ENCODE data around the gene BRIX1. TPM values are rescaled to one million over a fixed set of nuclear protein-coding genes. Genes with fewer than 3 reads are reported as not detected.

Gene BRIX1
- total RNA-seq, 1 experiment from 2014 or later: 56.5 TPM

- Histone ChIP-seq H3K4me1 (peaks cover 15% of the 10 kb centered on the region; the same call in 1 of the 2 replicates), H3K27me3 (replicated peaks; ENCODE audit: control insufficient read depth, insufficient read depth, low read length) (no peaks in the 10 kb centered on the region), H3K36me3 (ENCODE audit: control insufficient read depth, insufficient read depth, low read length) (no peaks in the 10 kb centered on the region), H3K4me3 (ENCODE audit: low read depth, low read length) (no peak overlapping the region), H3K9me3 (no peaks in the 10 kb centered on the region)
- no peak overlapping the region for H3K4me3 Mint-ChIP-seq (ENCODE audit: unreplicated experiment)
- H3K36me3 Mint-ChIP-seq (ENCODE audit: insufficient read depth, unreplicated experiment): peaks cover 4% of the 10 kb centered on the region
- CTCF ChIA-PET: interaction anchor here (0.6 to 2.1 kb wide), 8 partner anchors 16 to 427 kb away, joined by 3 to 10 read pairs (median 4); partner anchors contain the start of gene RAI14
- TF ChIP-seq, protein P1, sequence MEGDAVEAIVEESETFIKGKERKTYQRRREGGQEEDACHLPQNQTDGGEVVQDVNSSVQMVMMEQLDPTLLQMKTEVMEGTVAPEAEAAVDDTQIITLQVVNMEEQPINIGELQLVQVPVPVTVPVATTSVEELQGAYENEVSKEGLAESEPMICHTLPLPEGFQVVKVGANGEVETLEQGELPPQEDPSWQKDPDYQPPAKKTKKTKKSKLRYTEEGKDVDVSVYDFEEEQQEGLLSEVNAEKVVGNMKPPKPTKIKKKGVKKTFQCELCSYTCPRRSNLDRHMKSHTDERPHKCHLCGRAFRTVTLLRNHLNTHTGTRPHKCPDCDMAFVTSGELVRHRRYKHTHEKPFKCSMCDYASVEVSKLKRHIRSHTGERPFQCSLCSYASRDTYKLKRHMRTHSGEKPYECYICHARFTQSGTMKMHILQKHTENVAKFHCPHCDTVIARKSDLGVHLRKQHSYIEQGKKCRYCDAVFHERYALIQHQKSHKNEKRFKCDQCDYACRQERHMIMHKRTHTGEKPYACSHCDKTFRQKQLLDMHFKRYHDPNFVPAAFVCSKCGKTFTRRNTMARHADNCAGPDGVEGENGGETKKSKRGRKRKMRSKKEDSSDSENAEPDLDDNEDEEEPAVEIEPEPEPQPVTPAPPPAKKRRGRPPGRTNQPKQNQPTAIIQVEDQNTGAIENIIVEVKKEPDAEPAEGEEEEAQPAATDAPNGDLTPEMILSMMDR (IDR thresholded peaks at IDR 0.05; ENCODE audit: insufficient read depth in 1 of 2, low read depth in 1 of 2, low read length in 1 of 2, severe bottlenecking in 1 of 2, unreplicated experiment in 1 of 2): peak; percentile 85 to 93
- H3K27me3 Mint-ChIP-seq (ENCODE audit: insufficient read depth, unreplicated experiment): no peaks in the 10 kb centered on the region
- POLR2A ChIA-PET: interaction anchor here (1.1 kb wide), 1 partner anchor 414 kb away, joined by 3 read pairs; no protein-coding TSS in a partner anchor
- intact Hi-C loops (cut with micrococcal nuclease; ENCODE audit: unreplicated experiment): loop anchor here (1.0 to 5.0 kb wide), 7 partner anchors 59 to 424 kb away; partner anchors contain the start of genes RAI14 and TTC23L
- no peaks in the 10 kb centered on the region for H3K4me1 Mint-ChIP-seq (ENCODE audit: low read depth, unreplicated experiment)
- peak overlapping the region; percentile 45 for H3K27ac Mint-ChIP-seq (ENCODE audit: unreplicated experiment)
- no TSS peak for BruUV-seq (replicated peaks)
- DNase-seq: peak; percentile 68 to 75
- H3K9me3 Mint-ChIP-seq (ENCODE audit: unreplicated experiment): no peaks in the 10 kb centered on the region
Observed at GRCh38 chr5:34898258-34898895, 17.1 kb upstream of the BRIX1 start.

DNA sequence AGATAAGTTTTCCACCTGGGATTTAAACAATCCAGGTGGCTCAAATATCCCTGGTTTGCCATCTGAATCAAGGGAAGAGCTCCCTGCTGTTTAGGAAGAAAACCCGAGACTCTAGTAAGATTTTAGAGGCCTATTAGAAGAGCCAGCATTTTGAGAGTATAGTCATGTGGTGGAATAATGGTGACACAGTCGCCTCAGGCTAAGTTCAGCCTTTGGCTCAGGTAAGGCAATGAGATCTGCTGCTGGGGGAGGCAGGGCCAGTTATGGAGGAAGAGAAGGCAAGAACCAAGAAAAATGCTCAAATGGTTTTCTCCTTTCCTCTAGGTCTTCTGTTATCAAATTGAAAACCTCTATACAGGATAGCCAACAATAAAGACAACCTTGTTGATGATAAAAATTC lies 16.4 kb upstream of the BRIX1 start:
- Histone ChIP-seq H3K36me3 (ENCODE audit: control insufficient read depth, insufficient read depth, low read length) (no peaks in the 10 kb centered on the region), H3K4me3 (ENCODE audit: low read depth, low read length) (no peak overlapping the region), H3K4me1 (peaks cover 15% of the 10 kb centered on the region; the same call in 1 of the 2 replicates), H3K27me3 (replicated peaks; ENCODE audit: control insufficient read depth, insufficient read depth, low read length) (no peaks in the 10 kb centered on the region), H3K9me3 (no peaks in the 10 kb centered on the region)
- Mint-ChIP-seq H3K27ac (ENCODE audit: unreplicated experiment) (peak overlapping the region; percentile 45), H3K27me3 (ENCODE audit: insufficient read depth, unreplicated experiment) (no peaks in the 10 kb centered on the region), H3K9me3 (ENCODE audit: unreplicated experiment) (no peaks in the 10 kb centered on the region), H3K4me3 (ENCODE audit: unreplicated experiment) (no peak overlapping the region), H3K36me3 (ENCODE audit: insufficient read depth, unreplicated experiment) (peaks cover 4% of the 10 kb centered on the region), H3K4me1 (ENCODE audit: low read depth, unreplicated experiment) (no peaks in the 10 kb centered on the region)
- TF ChIP-seq, protein P1 (IDR thresholded peaks at IDR 0.05; ENCODE audit: insufficient read depth in 1 of 2, low read depth in 1 of 2, low read length in 1 of 2, severe bottlenecking in 1 of 2, unreplicated experiment in 1 of 2): no peak
- no TSS peak for BruUV-seq (replicated peaks)
- ChIA-PET POLR2A (no interaction called here), CTCF (interaction anchor here (0.6 to 2.1 kb wide), 4 partner anchors 370 to 427 kb away, joined by 3 to 10 read pairs (median 5); no protein-coding TSS in a partner anchor)
- DNase-seq: no peak
- intact Hi-C loops (cut with micrococcal nuclease; ENCODE audit: unreplicated experiment): loop anchor here (2.0 to 5.0 kb wide), 3 partner anchors 77 to 242 kb away; partner anchors contain the start of gene RAI14

DNA sequence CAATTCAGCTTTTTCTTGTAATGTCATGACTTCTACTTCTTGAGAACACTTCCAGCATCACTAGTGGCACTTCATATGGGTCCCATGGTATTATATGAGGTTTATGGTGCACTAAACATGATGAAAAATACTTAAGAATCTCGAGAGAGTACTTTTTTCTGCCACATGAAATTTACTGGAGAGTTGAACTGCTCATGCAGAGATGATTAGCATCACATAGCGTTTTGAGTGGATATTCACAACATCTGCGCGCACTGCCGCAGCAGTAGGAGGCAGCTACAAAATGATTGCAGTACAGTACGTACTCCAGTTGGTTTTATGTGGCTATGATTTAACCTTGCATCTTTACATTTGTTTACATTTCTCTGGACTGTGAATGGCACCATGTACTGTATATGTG lies 14.9 kb upstream of the BRIX1 start:
- TF ChIP-seq, protein P1 (IDR thresholded peaks at IDR 0.05; ENCODE audit: insufficient read depth in 1 of 2, low read depth in 1 of 2, low read length in 1 of 2, severe bottlenecking in 1 of 2, unreplicated experiment in 1 of 2): no peak
- Mint-ChIP-seq H3K4me1 (ENCODE audit: low read depth, unreplicated experiment) (no peaks in the 10 kb centered on the region), H3K27ac (ENCODE audit: unreplicated experiment) (no peak overlapping the region), H3K4me3 (ENCODE audit: unreplicated experiment) (no peak overlapping the region), H3K9me3 (ENCODE audit: unreplicated experiment) (no peaks in the 10 kb centered on the region), H3K27me3 (ENCODE audit: insufficient read depth, unreplicated experiment) (no peaks in the 10 kb centered on the region), H3K36me3 (ENCODE audit: insufficient read depth, unreplicated experiment) (peaks cover 11% of the 10 kb centered on the region)
- no peak for DNase-seq
- no peaks in the 10 kb centered on the region for H3K27me3 ChIP-seq (replicated peaks; ENCODE audit: control insufficient read depth, insufficient read depth, low read length)
- H3K4me3 ChIP-seq (ENCODE audit: low read depth, low read length): no peak overlapping the region
- peaks cover 15% of the 10 kb centered on the region; the same call in 1 of the 2 replicates for H3K4me1 ChIP-seq
- intact Hi-C loops (cut with micrococcal nuclease; ENCODE audit: unreplicated experiment): no loop called here
- no TSS peak for BruUV-seq (replicated peaks)
- ChIA-PET POLR2A (no interaction called here), CTCF (interaction anchor here (0.5 to 0.6 kb wide), 2 partner anchors 108 to 245 kb away, joined by 3 to 7 read pairs; partner anchors contain the start of gene RAI14)
- no peaks in the 10 kb centered on the region for H3K9me3 ChIP-seq
- H3K36me3 ChIP-seq (ENCODE audit: control insufficient read depth, insufficient read depth, low read length): no peaks in the 10 kb centered on the region

Data from Caco-2 (cell line).